ENCODE data around the gene OR7G3.

OR7G3 gene

DNA sequence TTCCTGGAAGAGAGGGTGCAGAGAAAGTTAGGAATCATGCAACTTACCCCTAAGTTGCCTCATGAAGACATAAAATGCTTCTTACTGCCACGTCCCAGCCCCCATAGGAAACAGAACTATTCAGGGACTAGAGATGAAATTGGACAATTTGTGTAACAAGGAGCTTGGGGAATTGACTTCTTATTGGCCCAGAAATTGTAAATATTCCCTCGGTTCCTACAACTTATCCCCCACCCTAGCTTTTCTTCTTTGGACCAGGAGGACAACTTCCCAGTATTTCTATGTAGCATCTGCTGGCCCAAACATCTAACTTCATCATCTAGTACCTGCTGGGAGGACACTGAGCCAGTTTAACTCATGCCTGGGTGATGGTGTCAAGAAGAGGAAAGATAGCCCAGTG, 40.0 kb downstream of the OR7G3 start, which contains the start of gene OR1M1:
OR1M1 (plus strand) TSS at position 301 of the 400 bp plus-strand sequence. CDS start 6,184 bp downstream, outside the sequence.
- no peak for DNase-seq

DNA sequence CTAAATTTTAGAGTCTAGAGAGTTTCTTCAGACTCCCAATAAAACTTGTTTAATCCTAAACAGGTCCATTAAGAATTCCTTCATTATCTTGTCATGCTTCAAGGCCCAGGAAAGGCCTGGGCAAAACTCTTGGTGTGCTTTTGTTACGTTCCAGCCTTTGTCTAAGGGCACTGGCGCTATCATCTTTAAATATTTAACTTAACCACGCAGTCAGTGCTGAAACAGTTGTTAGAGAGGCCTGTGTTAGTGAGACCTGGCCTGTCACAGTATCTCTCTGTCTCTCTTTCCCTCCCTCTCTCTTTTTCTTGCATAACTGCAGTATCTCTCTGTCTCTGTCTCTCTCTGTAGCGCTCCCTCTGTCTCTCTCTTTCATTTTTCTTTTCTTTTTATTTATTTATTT, 48.1 kb downstream of the OR7G3 start:
- DNase-seq: no peak

DNA sequence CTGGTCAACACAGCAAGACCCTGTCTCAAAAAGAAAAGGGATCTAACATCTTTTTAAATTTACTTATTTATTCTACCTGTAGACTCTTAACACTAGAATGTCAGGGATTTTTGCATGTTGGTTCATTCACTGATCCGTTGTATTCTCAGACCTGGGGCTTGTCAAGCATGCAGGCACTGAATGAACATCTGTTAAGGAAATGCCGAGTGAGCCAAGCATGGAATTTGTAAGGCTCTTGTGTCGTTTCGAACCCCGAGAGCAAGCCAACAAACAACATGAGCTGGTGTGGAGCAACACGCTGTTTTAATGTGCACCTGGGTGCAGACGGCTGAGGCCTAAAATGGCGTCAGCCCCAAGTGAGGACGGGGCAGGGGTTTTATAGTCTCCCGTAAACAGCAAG, 49.8 kb downstream of the OR7G3 start:
- DNase-seq: no peak
